ENCODE results near the gene LDLRAD1. TPM values are rescaled to one million over a fixed set of nuclear protein-coding genes. Genes with fewer than 3 reads are reported as not detected.
A peak's percentile ranks its signal among the peaks of the same experiment; 100 is the strongest.

Gene LDLRAD1
- total RNA-seq, 2 donors from 2014 or later, result 0.55 to 3.3 TPM

GRCh38 chr1:53982034-53982762 is 35.8 kb downstream of the LDLRAD1 start:
- peak overlapping the region; percentile 17 to 25 for H3K4me3 ChIP-seq
- whole genome bisulfite sequencing, result 26% methylated on average over 20 of the region's 20 CpGs

GRCh38 chr1:53981220-53981619 is 36.8 kb downstream of the LDLRAD1 start:
- intact Hi-C loops (cut with DNase I), result loop anchor here (5.0 kb wide), 1 partner anchor 71 kb away; the partner anchor contains the start of genes TCEANC2 and TMEM59
- no peaks in the 10 kb centered on the region for H3K4me1 ChIP-seq (replicated peaks)
- DNase-seq (ENCODE audit: low spot score), result no peak
- H3K36me3 ChIP-seq, result no peaks in the 10 kb centered on the region
- WGBS, result 94% methylated on average over 6 of the region's 6 CpGs
- TF ChIP-seq POLR2AphosphoS5 (IDR thresholded peaks at IDR 0.05) (no peak), CTCF (IDR thresholded peaks at IDR 0.05) (no peak), POLR2A (IDR thresholded peaks at IDR 0.05) (no peak)
- no peak overlapping the region for H3K27ac ChIP-seq
- no peak overlapping the region for H3K4me3 ChIP-seq
- H3K27me3 ChIP-seq (replicated peaks; ENCODE audit: insufficient read depth), result no peaks in the 10 kb centered on the region
- H3K9me3 ChIP-seq, result no peaks in the 10 kb centered on the region

More at GRCh38 chr1:53982034-53982762, 35.8 kb downstream of the LDLRAD1 start:
- Histone ChIP-seq H3K27me3 (replicated peaks; ENCODE audit: insufficient read depth) (no peaks in the 10 kb centered on the region), H3K9me3 (no peaks in the 10 kb centered on the region), H3K36me3 (no peaks in the 10 kb centered on the region), H3K27ac (peak overlapping the region; percentile 50 to 52), H3K4me1 (replicated peaks) (no peaks in the 10 kb centered on the region)
- DNase-seq (ENCODE audit: low spot score), result peak; percentile 24
- intact Hi-C loops (cut with DNase I), result loop anchor here (5.0 kb wide), 1 partner anchor 70 kb away; the partner anchor contains the start of genes TCEANC2 and TMEM59
- TF ChIP-seq CTCF (IDR thresholded peaks at IDR 0.05), result no peak
- no peak for TF ChIP-seq POLR2AphosphoS5 (IDR thresholded peaks at IDR 0.05)
- TF ChIP-seq POLR2A (IDR thresholded peaks at IDR 0.05), result no peak

GRCh38 chr1:53979712-53980450 is 38.1 kb downstream of the LDLRAD1 start:
- intact Hi-C loops (cut with DNase I), result loop anchor here (5.0 kb wide), 1 partner anchor 72 kb away; the partner anchor contains the start of genes TCEANC2 and TMEM59
- no peak for TF ChIP-seq POLR2AphosphoS5 (IDR thresholded peaks at IDR 0.05)
- TF ChIP-seq CTCF (IDR thresholded peaks at IDR 0.05), result no peak
- TF ChIP-seq POLR2A (IDR thresholded peaks at IDR 0.05), result no peak
- no peak overlapping the region for H3K27ac ChIP-seq
- no peaks in the 10 kb centered on the region for H3K4me1 ChIP-seq (replicated peaks)
- no peaks in the 10 kb centered on the region for H3K27me3 ChIP-seq (replicated peaks; ENCODE audit: insufficient read depth)
- WGBS, result 89% methylated on average over 13 of the region's 13 CpGs
- DNase-seq (ENCODE audit: low spot score), result no peak
- H3K9me3 ChIP-seq, result no peaks in the 10 kb centered on the region
- H3K36me3 ChIP-seq, result no peaks in the 10 kb centered on the region
- no peak overlapping the region for H3K4me3 ChIP-seq

- 94% methylated on average over 7 of the region's 7 CpGs for WGBS
- Histone ChIP-seq H3K4me3 (no peak overlapping the region), H3K4me1 (replicated peaks) (no peaks in the 10 kb centered on the region), H3K9me3 (no peaks in the 10 kb centered on the region), H3K27ac (no peak overlapping the region), H3K36me3 (no peaks in the 10 kb centered on the region), H3K27me3 (replicated peaks; ENCODE audit: insufficient read depth) (no peaks in the 10 kb centered on the region)
- no peak for TF ChIP-seq CTCF (IDR thresholded peaks at IDR 0.05)
- TF ChIP-seq POLR2A (IDR thresholded peaks at IDR 0.05), result no peak
- no peak for TF ChIP-seq POLR2AphosphoS5 (IDR thresholded peaks at IDR 0.05)
- intact Hi-C loops (cut with DNase I), result no loop called here
- DNase-seq (ENCODE audit: low spot score), result no peak
Measured at GRCh38 chr1:53975861-53976260, 42.1 kb downstream of the LDLRAD1 start.
